GM19397 (cell line): Measurements from ENCODE around the gene MORN1.

ENCODE experiments used
- ATAC-seq: cut with Tn5 transposase; IDR thresholded peaks from one replicate; pipeline ENCODE4 v1.9.1; 2021; ENCODE audit warnings: mild to moderate bottlenecking, moderate library complexity; ENCODE audit not compliant: unreplicated experiment

The MORN1 gene

GRCh38 chr1:2422523-2422922 lies 31.2 kb upstream of the MORN1 start:
- ATAC-seq = no peak

GRCh38 chr1:2419416-2419815 lies 28.1 kb upstream of the MORN1 start:
- no peak for ATAC-seq

- no peak for ATAC-seq
These were observed 27.5 kb upstream of the MORN1 start for GRCh38 chr1:2418791-2419320.

- ATAC-seq = no peak
These were observed 26.5 kb upstream of the MORN1 start for GRCh38 chr1:2417833-2418225.

GRCh38 chr1:2417083-2417832 lies 25.9 kb upstream of the MORN1 start:
- no peak for ATAC-seq

GRCh38 chr1:2416403-2416802 lies 25.0 kb upstream of the MORN1 start:
- no peak for ATAC-seq

GRCh38 chr1:2415801-2416208 lies 24.5 kb upstream of the MORN1 start:
- ATAC-seq = no peak

GRCh38 chr1:2415337-2415736 lies 24.0 kb upstream of the MORN1 start:
- ATAC-seq = no peak

GRCh38 chr1:2414297-2414958 lies 23.1 kb upstream of the MORN1 start:
- ATAC-seq = no peak

GRCh38 chr1:2413495-2414296 lies 22.3 kb upstream of the MORN1 start:
- ATAC-seq = no peak

- ATAC-seq = peak; percentile 19
These were observed 21.6 kb upstream of the MORN1 start for GRCh38 chr1:2412773-2413494.

- peak; percentile 79 for ATAC-seq
These were observed 21.0 kb upstream of the MORN1 start, which contains the start of gene PEX10 for GRCh38 chr1:2412395-2412772. TSS of gene PEX10 (minus strand) at chr1:2412564. CDS start at chr1:2412502, 62 bp downstream.

GRCh38 chr1:2411801-2412394 lies 20.5 kb upstream of the MORN1 start:
- peak; percentile 22 for ATAC-seq

- no peak for ATAC-seq
These were observed 18.4 kb upstream of the MORN1 start for GRCh38 chr1:2409745-2410144.

GRCh38 chr1:2408859-2409276 lies 17.5 kb upstream of the MORN1 start:
- no peak for ATAC-seq

- no peak for ATAC-seq
These were observed 17.1 kb upstream of the MORN1 start for GRCh38 chr1:2408456-2408855.

GRCh38 chr1:2407991-2408275 lies 16.6 kb upstream of the MORN1 start:
- no peak for ATAC-seq

GRCh38 chr1:2407166-2407990 lies 16.0 kb upstream of the MORN1 start:
- no peak for ATAC-seq

GRCh38 chr1:2406451-2407041 lies 15.2 kb upstream of the MORN1 start:
- ATAC-seq = no peak
